Common myeloid progenitor, CD34-positive (primary cell): Measurements from ENCODE around the gene TEX2.

Source experiments
- CTCF ChIA-PET: fragments of 350-600 bp; sonication (Branson Sonifier 250); formaldehyde crosslinking; loops from one replicate; lab custom pipeline; 2021; ENCODE audit warnings: antibody characterized with exemption; lab: Charles Lee
- POLR2A ChIA-PET: fragments of 350-600 bp; sonication (Branson Sonifier 250); formaldehyde crosslinking; loops from one replicate; lab custom pipeline; 2021; ENCODE audit warnings: antibody characterized with exemption; lab: Charles Lee
- DNase-seq, 3 donors: peaks; one replicate each; pipeline versions ENCODE4 v3.0.0 to v3.0.0-alpha.2; 2013
- H3K27ac ChIP-seq, 2 experiments: 1 replicate in 1 of 2; 2 replicates in 1 of 2; pipeline ENCODE4 v1.7.0; 2013; ENCODE audit warnings: inconsistent platforms in 2 of 2, low read length in 2 of 2, mild to moderate bottlenecking in 2 of 2, low read depth in 1 of 2, moderate library complexity in 1 of 2; ENCODE audit not compliant: severe bottlenecking in 2 of 2, insufficient read depth in 1 of 2, poor library complexity in 1 of 2
- H3K27me3 ChIP-seq, 5 experiments: replicated peaks in 2 of 5; 1 replicate in 3 of 5; 2 replicates in 2 of 5; pipeline versions ENCODE4 v1.6.1 to v1.7.0; 2013; ENCODE audit warnings: low read length in 4 of 5, mild to moderate bottlenecking in 2 of 5, moderate library complexity in 2 of 5, inconsistent platforms in 1 of 5; ENCODE audit not compliant: insufficient read depth in 5 of 5, control insufficient read depth in 4 of 5
- H3K36me3 ChIP-seq, 4 experiments: 1 replicate in 2 of 4; 2 replicates in 2 of 4; pipeline versions ENCODE4 v1.6.1 to v1.7.0; 2013; ENCODE audit warnings: low read length in 3 of 4, control low read depth in 1 of 4, mild to moderate bottlenecking in 1 of 4; ENCODE audit not compliant: control insufficient read depth in 4 of 4, insufficient read depth in 4 of 4
- H3K4me1 ChIP-seq, 4 experiments: 1 replicate in 3 of 4; 2 replicates in 1 of 4; pipeline versions ENCODE4 v1.6.1 to v1.7.1; 2013; ENCODE audit warnings: low read length in 3 of 4, mild to moderate bottlenecking in 3 of 4, control low read depth in 1 of 4, inconsistent platforms in 1 of 4, moderate library complexity in 1 of 4; ENCODE audit not compliant: control insufficient read depth in 4 of 4, insufficient read depth in 4 of 4; ENCODE audit errors: control extremely low read depth in 1 of 4
- H3K4me3 ChIP-seq, 7 experiments: 1 replicate in 4 of 7; 2 replicates in 3 of 7; pipeline versions ENCODE4 v1.5.1 to v1.7.0; 2013; ENCODE audit warnings: mild to moderate bottlenecking in 7 of 7, low read length in 6 of 7, moderate library complexity in 6 of 7, inconsistent platforms in 2 of 7, low read depth in 2 of 7, control low read depth in 1 of 7; ENCODE audit not compliant: insufficient read depth in 4 of 7, control insufficient read depth in 1 of 7; ENCODE audit errors: extremely low read depth in 1 of 7
- H3K9me3 ChIP-seq, 5 experiments: 1 replicate in 4 of 5; 2 replicates in 1 of 5; pipeline versions ENCODE4 v1.6.1 to v1.7.1; 2013; ENCODE audit warnings: low read length in 4 of 5, mild to moderate bottlenecking in 2 of 5, inconsistent platforms in 1 of 5, low read depth in 1 of 5, moderate library complexity in 1 of 5; ENCODE audit not compliant: control insufficient read depth in 4 of 5, insufficient read depth in 2 of 5; ENCODE audit errors: control extremely low read depth in 1 of 5
- WGBS: methylation state at CpG from one replicate; pipeline ENCODE4 v1.1.5; 2013; ENCODE audit not compliant: insufficient coverage; 5-methylcytosine and 5-hydroxymethylcytosine counted together

Gene TEX2

DNA sequence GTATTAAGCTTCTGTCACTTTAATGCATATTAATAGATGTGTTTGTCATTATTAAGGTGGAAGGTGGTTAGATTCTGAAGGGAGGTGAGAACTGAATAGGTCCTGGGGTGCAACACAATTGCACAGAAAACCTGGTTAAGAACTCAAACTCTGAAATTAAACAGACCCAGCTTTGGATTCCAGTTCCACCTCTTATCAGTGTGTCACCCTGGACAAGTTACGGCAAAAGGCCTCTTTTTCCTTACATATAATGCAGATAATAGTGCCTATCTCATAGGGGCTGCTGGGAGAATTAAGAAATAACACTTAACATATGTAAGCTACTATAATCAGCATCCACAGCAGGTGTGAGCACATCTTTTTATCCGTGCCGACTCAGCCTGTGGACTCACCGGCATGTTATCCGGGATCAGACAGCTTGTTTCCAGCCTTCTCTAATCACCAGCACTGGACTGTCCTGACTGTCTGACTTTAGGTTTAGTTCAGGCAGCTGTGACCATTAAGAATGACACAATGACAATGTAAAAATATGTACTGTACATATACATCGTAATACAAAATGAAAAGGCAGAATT is 31.4 kb downstream of the TEX2 start:
- H3K9me3 ChIP-seq, result no peaks in the 10 kb centered on the region
- H3K4me1 ChIP-seq, result no peaks in the 10 kb centered on the region
- H3K4me3 ChIP-seq, result no peak overlapping the region
- H3K27ac ChIP-seq, result no peak overlapping the region
- DNase-seq, result no peak
- H3K27me3 ChIP-seq, result no peaks in the 10 kb centered on the region
- ChIA-PET CTCF (interaction anchor here (1.0 to 1.2 kb wide), 2 partner anchors 10 to 45 kb away, joined by 3 to 6 read pairs; no protein-coding TSS in a partner anchor), POLR2A (no interaction called here)
- peaks cover 0 to 8% (median 4%) of the 10 kb centered on the region in 4 experiments for H3K36me3 ChIP-seq
- WGBS, result 100% methylated on average over 5 of the region's 6 CpGs

DNA sequence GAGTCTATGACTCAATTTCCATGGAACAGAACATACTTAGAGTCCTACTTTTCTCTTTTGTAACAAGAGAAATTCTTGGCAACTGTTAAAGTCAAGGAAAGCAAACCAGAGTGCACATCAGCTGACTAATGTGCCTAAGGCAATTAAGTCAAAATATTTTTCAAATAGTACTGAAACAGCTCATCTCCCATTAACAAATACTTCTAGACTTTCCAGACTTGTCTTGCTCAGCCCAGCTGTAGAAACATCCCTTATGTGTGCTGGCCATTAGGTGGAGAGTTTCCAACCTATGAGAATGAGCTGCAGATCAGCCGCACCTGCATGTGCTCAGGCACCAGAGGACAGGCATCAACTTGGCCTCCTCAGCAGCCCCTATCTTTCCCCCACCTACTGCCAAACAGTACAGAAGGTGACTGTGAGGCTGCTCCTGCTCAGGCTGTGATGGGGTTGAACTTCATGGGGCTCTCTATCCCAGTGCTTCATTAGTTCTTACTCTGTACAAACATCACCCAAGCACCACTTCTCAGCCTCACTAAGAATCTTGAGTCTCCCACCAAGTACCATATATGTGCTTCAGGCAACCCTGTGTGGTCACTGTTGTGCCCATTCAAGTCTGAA is 32.2 kb downstream of the TEX2 start:
- 83% methylated on average over 1 of the region's 1 CpG for WGBS
- Histone ChIP-seq H3K27me3 (no peaks in the 10 kb centered on the region), H3K4me1 (no peaks in the 10 kb centered on the region), H3K4me3 (no peak overlapping the region), H3K36me3 (peaks cover 0 to 8% (median 4%) of the 10 kb centered on the region in 4 experiments), H3K27ac (no peak overlapping the region), H3K9me3 (no peaks in the 10 kb centered on the region)
- POLR2A ChIA-PET, result interaction anchor here (0.8 kb wide), 1 partner anchor 462 kb away, joined by 3 read pairs; no protein-coding TSS in a partner anchor
- no peak for DNase-seq
- CTCF ChIA-PET, result interaction anchor here (1.0 to 1.5 kb wide), 3 partner anchors 14 to 97 kb away, joined by 3 to 5 read pairs (median 3); no protein-coding TSS in a partner anchor

- ChIA-PET CTCF (interaction anchor here (0.6 to 1.5 kb wide), 4 partner anchors 8 to 96 kb away, joined by 3 to 5 read pairs (median 3); no protein-coding TSS in a partner anchor), POLR2A (interaction anchor here (0.8 kb wide), 1 partner anchor 463 kb away, joined by 3 read pairs; no protein-coding TSS in a partner anchor)
- Histone ChIP-seq H3K4me3 (no peak overlapping the region), H3K27ac (no peak overlapping the region), H3K4me1 (no peaks in the 10 kb centered on the region), H3K9me3 (no peaks in the 10 kb centered on the region), H3K36me3 (peaks cover 0 to 8% (median 4%) of the 10 kb centered on the region in 4 experiments), H3K27me3 (no peaks in the 10 kb centered on the region)
- WGBS, result 91% methylated on average over 7 of the region's 8 CpGs
- DNase-seq, result no peak
Measured at GRCh38 chr17:64229815-64230728, 33.0 kb downstream of the TEX2 start.

DNA sequence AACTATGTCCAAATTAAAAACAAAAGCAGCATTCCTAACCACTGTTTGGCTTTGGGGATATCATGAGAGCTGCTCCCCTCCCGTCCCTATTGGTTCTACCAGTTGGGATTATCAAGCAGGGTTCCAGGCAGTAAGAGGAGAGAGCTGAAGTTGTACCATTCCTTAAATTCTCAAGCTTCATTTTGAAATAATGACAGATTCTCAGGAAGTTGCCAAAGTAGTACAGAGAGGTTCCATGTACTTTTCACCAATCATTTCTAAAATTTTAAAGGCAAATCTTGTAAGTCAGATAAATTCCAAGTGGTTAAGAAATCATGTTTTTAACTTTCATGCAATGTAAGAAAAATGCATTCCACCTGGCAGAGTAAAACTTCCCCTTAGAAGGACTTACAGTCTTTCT is 36.9 kb downstream of the TEX2 start:
- POLR2A ChIA-PET, result no interaction called here
- H3K4me3 ChIP-seq, result no peak overlapping the region
- H3K27ac ChIP-seq, result no peak overlapping the region
- CTCF ChIA-PET, result interaction anchor here (0.7 to 1.4 kb wide), 2 partner anchors 28 to 313 kb away, joined by 3 read pairs; no protein-coding TSS in a partner anchor
- H3K27me3 ChIP-seq, result no peaks in the 10 kb centered on the region
- no peak for DNase-seq
- H3K36me3 ChIP-seq, result peaks cover 0 to 2% (median 0%) of the 10 kb centered on the region in 4 experiments
- H3K9me3 ChIP-seq, result no peaks in the 10 kb centered on the region
- no peaks in the 10 kb centered on the region for H3K4me1 ChIP-seq
- no CpG with 5 or more reads among the region's 1 CpG for WGBS

- peaks cover 0 to 4% (median 0%) of the 10 kb centered on the region in 4 experiments for H3K36me3 ChIP-seq
- no peak overlapping the region for H3K4me3 ChIP-seq
- CTCF ChIA-PET, result interaction anchor here (0.7 to 1.4 kb wide), 3 partner anchors 27 to 312 kb away, joined by 3 read pairs; no protein-coding TSS in a partner anchor
- H3K27me3 ChIP-seq, result no peaks in the 10 kb centered on the region
- no peaks in the 10 kb centered on the region for H3K9me3 ChIP-seq
- no peak for DNase-seq
- no peak overlapping the region for H3K27ac ChIP-seq
- no CpG with 5 or more reads among the region's 3 CpGs for WGBS
- POLR2A ChIA-PET, result no interaction called here
- no peaks in the 10 kb centered on the region for H3K4me1 ChIP-seq
Measured at GRCh38 chr17:64225410-64225809, 37.6 kb downstream of the TEX2 start.

GRCh38 chr17:64223931-64224629 is 39.0 kb downstream of the TEX2 start:
- H3K9me3 ChIP-seq, result no peaks in the 10 kb centered on the region
- no peaks in the 10 kb centered on the region for H3K27me3 ChIP-seq
- no peak overlapping the region for H3K27ac ChIP-seq
- ChIA-PET POLR2A (no interaction called here), CTCF (interaction anchor here (1.0 to 1.5 kb wide), 2 partner anchors 12 to 27 kb away, joined by 3 read pairs; no protein-coding TSS in a partner anchor)
- DNase-seq, result no peak
- 100% methylated on average over 3 of the region's 4 CpGs for WGBS
- H3K36me3 ChIP-seq, result peaks cover 0 to 4% (median 0%) of the 10 kb centered on the region in 4 experiments
- no peaks in the 10 kb centered on the region for H3K4me1 ChIP-seq
- no peak overlapping the region for H3K4me3 ChIP-seq
